Stimulated activated CD8-positive, alpha-beta memory T cell treated with anti-CD3 and anti-CD28 coated beads, Interleukin-2, amount 100 ng/mL, for 1 hour (primary cell): ENCODE data around the gene DPAGT1.
"Not testable (repeated sequence)": the region's sequence is repeated elsewhere in the genome, so short reads cannot be mapped to it uniquely, and the experiment has no call there.

Source experiments
- DNase-seq, 2 donors: peaks; one replicate each; pipeline ENCODE4 v3.0.0-alpha.2; 2020; ENCODE audit warnings: low read depth in 2 of 2

DPAGT1 gene

DNA sequence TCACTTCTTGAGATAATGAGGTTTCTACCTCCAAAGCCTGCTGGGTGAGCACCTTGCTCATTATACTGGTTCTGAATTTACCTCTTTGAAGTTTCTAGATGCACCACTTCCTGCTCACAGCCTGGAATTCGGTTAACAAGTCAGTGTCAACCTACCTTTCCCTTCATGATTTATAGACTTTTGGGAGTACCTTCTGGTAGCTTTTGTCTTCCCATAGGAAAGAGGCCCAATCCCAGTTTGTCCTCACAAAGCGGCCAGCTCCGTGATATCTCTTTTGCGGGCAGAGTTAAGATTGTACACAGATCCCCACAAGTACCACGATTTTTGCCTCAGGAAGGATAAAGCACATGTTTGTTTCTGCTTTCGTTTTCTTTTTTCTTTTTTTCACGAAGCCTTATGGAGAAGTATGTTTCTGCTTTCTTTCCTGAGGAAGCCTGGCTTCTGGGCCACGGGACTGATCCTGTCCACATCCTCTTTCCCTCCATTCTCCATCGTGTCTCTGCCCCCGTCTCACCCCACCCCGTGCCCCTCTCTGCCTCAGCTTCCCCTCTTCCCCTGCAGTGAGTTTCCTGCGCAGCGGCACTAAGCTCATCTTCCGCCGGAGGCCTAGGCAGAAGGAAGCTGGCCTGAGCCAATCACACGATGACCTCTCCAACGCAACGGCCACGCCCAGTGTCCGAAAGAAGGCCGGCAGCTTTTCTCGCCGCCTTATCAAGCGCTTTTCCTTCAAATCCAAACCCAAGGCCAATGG, 14.0 kb upstream of the DPAGT1 start:
- DNase-seq, result no peak

DNA sequence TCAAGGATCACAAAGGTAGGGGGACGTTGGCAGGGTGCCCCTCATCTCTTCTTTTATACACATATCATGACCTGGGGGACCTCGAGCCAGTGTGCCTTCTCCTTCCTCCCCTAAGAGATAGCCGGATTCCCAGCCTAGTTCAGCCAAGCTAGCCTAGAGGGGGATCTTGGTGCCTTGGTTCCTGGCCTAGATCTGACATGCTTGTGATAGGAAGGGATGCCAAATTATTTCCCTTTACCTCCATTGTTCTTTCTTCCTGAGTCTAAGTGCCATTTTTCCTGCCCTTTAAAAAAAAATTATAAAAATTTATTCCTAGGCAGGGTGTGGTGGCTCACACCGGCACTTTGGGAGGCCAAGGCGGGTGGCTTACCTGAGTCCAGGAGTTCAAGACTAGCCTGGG, 12.7 kb upstream of the DPAGT1 start:
- DNase-seq, result no peak

DNA sequence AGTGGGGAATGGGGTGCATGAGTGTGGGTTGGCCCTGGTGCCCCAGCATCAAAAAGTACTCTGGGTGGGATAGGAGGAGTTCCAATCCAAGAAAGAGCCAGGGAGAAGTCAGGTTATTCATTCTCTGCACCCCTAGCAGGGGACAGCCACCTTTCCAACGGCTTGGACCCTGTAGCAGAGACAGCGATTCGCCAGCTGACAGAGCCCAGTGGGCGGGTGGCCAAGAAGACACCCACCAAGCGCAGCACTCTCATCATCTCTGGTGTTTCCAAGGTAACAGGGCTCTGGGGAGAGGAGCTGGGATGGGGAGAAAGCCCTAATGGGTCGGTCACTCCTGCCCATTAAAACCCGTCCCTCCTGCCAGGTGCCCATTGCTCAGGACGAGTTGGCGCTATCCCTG, 12.1 kb upstream of the DPAGT1 start:
- DNase-seq, result no peak

DNA sequence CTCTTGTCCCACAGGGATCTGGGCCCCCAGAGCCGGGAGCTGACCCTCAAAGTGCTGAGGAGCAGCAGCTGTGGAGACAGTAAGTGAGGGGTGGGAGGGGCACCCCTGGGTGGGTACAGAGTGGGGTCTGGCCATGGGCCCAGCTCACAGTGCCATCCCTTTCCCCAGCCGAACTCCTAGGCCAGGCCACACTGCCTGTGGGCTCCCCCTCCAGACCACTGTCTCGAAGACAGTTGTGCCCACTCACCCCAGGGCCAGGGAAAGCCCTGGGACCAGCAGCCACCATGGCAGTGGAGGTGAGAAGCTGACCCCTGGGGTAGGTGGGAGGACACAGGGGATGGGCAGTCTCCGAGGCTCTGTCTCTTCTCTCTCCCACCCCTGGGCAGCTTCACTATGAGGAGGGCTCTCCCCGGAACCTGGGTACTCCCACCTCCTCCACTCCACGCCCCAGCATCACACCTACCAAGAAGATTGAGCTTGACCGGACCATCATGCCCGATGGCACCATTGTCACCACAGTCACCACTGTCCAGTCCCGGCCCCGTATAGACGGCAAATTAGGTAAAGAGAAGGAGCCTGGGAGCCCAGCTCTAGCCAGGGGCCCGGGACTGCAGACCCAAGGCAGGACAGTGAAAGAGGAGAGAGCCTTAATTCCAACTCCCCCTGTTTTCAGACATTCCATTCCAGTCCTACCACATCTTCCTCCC, 10.8 kb upstream of the DPAGT1 start:
- no peak for DNase-seq

DNA sequence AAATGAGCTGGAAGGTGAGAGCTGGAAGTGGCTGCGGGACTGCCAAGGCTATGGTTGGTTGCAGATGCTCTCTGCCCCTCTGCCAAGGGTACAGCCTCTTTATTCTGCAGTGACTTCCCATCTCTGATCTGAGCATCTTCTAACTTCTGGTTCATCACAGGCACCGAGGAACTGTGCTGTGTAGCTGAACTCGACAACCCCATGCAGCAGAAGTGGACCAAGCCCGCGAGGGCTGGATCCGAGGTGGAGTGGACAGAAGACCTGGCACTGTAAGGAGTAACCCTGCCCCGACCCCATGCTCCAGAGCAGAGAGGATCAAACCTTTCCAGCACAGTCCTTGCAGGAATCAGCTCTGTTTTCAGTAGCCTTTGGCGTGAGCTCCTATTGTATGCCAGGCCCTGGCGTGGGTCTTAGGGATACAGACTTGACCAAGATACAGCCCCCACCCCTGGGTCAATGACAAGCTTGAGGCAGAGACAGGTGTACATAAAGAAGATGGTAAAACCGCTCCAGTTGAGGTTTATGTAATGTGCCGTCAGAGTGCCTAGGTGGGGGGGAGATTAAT, 9.8 kb upstream of the DPAGT1 start:
- DNase-seq, result no peak

DNA sequence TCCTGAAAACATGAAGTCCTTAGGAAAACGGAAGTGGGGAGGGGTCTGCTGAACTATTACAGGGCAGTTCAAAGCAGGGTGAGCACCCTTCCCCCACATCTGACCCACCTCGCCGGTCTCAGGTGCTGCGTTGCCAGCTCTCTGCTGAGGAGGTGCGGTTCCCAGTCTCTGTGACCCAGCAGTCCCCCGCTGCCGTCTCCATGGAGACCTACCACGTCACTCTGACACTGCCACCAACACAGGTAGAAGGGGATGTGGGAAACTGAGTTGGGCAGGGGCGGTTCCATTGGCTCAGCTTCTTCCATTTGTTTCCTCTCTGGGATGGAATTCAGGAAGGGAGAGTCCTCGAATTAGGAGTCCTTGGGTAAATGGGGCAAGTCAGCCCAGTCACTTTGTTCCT, 8.8 kb upstream of the DPAGT1 start:
- no peak for DNase-seq

DNA sequence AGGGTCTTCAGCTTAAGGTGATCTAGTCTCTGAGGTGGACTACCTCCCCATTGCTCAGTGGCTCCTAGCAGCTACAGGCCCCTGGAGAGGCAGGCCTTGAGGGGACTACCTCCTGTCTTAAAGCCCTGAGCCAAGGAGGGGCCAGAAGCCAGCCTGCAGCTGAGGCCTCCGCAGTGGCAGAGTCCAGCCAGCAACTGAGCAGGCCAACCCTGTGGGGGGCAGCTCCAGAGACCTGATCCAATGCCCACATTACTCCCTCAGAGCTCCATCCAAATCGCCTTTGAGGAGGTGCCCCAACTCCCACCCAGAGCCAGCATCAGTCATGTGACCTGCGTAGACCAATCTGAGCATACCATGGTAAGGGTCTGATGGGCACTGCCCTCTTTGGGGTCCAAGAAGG, 8.2 kb upstream of the DPAGT1 start:
- no peak for DNase-seq

DNA sequence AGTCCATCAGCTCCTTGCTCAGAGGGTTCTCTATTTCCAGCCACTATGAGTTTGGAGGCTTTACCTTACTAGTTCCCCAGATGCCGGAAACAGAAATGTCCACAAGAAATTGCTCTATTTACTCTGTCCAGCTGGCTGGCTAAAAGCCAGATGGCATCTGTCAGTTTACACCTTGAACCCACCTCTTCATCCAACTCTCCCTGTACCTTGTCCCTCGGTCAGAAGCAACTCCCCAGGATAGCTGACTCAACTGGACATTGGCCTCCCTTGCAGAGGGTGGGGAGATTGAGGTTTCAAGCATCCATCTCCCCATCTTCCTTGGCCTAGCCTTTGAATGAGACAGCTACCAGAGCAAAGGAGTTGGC, 7.2 kb upstream of the DPAGT1 start:
- no peak for DNase-seq

DNA sequence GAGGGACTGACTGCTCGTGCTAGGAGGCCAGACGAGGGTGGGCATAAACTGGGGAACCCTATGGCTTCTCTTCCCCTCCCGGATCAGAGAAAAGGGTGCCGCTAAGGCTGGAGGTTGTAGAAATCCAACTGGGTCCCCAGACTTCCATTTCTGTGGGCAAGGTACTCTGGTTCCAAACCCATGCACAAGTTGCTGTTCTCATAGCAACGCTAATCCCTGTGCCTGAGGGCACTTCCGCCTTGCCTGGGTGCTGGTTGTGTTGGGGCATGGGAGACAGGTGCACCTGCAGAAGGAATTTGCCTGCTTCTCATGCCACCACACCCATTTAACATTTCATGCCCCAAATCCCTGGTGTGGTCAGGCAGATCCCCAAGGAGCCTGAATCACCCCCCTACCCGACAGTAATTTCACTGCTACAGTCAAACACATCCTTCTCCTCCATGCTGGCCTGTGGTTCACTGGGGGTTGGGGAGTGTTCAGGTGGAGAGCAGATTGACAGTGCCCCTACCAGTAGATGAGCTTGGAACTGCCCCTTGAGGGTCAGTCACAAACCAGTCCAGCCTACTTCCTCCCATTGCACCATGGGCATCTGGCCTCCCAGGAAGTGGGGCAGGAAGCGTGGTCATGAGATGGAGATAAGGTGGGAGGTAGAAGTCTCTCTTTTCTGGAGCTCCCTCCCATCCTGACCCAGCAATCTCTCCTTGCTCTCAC, 6.6 kb upstream of the DPAGT1 start:
- DNase-seq, result no peak

DNA sequence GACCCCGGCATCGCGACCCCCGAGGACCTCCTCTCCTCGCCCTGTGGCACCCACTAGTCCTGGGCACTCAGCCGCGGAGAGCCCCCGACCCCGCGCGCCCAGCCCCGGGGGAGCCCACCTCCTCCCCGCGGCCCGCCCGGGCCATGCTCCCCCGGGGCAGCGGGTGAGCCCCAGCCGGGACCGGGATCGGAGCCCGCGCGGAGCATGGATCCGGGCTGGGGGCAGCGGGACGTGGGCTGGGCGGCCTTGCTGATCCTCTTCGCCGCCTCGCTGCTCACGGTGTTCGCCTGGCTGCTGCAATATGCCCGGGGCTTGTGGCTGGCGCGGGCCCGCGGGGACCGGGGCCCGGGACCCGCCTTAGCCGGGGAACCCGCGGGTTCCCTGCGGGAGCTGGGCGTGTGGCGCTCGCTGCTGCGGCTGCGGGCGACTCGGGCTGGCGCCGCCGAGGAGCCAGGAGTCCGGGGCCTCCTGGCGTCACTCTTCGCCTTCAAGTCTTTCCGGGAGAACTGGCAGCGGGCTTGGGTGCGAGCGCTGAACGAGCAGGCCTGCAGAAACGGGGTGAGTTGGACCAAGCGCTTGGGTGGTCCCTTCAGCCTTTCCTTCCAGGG, 6.0 kb upstream of the DPAGT1 start:
- DNase-seq, result no peak

DNA sequence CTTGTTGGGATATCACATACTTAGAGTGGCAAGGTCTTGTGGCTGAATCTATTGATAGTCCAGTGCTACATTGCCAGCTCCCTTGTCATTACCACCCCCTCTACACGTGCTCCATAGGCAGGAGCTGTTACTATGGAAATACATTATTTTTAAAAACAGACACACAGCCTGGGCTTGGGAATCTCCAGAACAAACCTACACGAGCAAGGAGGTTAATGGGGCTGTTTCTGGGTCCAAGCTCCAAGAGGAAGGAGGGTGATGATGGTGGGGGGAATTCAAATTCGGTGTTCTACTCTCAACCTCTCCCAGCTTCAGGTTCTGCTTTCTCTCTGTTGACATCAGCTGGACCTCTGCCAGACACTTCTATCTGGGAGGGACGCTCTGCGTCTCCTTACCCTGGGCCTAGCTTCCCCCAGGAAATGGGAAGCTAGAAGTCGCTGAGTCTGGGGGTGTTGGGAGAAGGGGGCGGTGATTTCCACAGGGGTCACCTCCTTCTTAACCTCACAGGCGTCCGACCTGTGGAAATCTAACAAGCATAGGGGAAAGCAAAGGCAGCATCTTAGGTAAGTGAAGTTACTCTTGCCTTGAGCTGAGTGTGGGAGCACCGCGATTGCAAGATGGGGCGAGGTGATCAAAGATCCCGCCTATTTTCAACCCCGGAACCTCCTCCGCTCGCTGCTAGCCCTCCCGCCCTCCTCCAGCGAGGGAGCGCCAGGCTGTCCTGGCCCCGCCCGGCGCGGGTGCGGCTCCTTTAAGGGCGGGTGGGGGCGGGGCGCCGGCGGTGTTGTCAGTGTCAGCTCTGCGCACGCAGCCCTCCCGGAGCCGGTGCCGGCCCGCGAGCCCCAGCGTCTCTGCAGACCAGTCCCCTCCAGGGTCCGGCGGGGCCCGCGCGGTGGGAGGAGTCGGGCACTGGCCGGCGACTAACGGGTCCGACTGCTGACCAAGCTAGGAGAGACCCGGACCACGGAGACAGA, 5.2 kb upstream of the DPAGT1 start, which contains the start of gene C2CD2L:
Gene C2CD2L, plus strand, starts transcription at position 781 of the 974 bp plus-strand sequence. CDS start 398 bp downstream, outside the sequence.
- peak; percentile 73 to 78 for DNase-seq

DNA sequence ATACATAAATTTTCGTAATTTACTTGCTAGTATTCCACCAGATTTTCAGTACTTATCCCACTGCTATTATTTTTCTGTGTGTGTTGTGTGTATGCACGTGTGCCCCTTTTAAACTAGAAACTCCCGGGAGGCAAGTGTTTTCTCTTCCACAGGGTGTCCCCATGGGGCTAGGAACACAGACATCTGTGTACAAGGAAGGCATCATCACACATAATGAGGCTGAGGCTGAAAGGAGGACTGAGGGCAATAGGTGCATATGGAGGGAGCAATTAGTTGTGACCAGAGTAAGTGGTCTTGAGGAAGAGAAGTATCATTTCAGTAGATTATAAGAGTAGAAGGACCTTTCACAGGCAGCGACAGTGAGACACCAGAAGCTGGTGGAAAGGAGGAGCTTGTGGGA, 2.1 kb upstream of the DPAGT1 start:
- DNase-seq, result no peak

DNA sequence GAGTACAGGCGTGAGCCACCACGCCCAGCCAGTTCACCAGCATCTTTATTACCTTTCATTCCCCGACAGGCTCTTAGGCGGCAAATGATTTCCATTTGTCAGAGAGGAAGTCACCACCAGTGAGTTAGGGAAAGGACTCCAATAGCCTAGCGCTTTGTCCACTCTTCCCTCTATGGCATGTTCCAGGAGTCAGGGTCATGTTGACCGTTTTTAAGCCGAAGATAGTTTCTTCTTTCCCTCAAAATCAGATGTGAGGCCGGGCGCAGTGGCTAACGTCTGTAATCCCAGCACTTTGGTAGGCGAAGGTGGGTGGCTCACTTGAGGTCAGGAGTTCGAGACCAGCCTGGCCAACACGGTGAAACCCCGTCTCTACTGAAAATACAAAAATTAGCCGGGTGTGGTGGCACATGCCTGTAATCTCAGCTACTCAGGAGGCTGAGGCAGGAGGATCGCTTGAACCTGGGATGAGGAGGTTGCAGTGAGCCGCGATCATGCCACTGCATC, 1.6 kb upstream of the DPAGT1 start:
- not testable (repeated sequence) for DNase-seq

DNA sequence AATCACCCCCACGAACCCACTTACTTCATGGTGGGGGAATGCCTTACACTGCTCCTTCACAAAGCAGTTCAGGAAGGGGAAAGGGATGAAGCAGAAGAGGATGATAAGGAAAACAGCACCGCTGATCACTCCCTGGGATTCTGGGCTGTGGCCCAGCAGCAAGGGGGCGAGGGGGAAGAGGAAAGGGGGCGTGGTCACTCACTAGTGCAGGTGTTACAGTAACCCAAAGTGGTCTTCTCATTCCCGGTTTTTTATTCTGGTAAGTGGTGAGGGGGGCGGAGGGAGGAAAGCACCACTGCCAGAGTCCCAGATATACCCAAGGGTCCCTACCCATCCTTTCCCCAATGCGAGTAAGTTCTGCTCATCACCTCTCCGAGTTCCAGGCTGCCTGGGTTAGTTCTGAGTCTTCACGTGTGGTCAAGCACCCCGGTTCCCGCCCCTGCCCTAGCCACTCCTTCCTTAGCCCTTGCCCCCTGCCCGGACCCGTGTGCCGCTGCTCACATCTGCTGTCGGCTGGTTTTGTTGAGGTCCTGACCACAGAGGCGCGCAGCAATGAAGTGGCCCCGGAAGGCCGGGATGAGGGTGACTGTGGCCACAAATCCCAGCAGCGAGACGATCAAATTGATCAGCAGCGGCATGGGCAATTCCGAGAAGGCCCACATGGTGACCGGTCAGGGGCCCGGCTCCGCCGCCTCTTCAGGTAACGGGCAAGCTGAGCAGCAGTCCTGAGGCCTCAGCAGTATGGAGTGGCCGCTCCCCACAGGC, 477 bp downstream of the DPAGT1 start:
- DNase-seq, result no peak

DNA sequence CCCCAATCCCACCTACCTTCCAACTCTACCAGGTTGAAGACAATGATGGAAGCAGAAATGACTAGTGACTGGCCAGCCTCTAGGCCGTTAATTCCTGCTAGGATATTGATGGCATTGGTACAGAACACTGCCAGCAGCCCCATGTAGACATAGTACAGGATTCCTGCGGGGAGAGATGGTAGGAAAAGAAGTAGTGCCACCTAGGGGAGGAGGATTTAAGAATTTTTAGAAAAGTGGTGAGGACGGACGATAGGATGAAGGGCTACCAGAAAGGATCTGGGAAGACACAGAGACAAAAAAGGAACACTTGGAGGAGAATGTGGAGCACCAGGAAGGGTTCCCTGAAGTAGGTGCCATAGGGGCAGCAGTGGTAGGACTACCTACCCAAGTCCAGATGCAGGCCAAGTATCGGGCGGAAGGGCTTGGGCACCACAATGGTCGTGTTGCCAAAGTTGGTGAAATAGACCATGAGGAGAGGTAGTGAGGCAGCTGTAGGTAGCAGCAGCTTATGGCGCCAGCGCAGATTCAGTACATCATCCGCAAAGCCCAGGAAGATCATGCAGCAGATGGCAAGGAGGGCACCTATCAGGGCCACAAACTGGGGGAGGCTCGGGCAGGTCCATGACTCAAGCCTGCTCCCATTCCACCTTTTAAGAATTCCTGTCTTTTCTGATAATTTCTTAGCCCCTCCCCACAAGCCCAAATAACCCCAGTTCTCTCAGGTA, 1.2 kb downstream of the DPAGT1 start:
- no peak for DNase-seq

DNA sequence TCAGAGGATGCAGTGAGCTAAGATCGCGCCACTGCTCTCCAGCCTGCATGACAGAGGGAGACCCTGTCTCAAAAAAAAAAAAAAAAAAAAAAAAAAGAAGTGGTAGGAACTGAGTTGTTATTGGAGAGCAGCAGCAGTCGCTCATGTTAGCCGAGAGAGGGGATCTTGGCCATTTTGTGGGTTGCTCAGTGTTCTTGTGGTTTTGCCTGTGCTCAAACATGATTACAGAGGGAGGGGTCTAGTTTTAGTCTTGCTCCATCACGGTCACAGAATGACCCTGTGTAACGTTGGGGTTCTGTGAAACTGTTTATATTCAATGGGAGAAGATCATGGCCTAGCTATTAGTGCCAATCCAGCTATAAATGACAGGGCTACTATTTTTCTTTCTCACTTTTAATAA, 1.9 kb downstream of the DPAGT1 start:
- no peak for DNase-seq

DNA sequence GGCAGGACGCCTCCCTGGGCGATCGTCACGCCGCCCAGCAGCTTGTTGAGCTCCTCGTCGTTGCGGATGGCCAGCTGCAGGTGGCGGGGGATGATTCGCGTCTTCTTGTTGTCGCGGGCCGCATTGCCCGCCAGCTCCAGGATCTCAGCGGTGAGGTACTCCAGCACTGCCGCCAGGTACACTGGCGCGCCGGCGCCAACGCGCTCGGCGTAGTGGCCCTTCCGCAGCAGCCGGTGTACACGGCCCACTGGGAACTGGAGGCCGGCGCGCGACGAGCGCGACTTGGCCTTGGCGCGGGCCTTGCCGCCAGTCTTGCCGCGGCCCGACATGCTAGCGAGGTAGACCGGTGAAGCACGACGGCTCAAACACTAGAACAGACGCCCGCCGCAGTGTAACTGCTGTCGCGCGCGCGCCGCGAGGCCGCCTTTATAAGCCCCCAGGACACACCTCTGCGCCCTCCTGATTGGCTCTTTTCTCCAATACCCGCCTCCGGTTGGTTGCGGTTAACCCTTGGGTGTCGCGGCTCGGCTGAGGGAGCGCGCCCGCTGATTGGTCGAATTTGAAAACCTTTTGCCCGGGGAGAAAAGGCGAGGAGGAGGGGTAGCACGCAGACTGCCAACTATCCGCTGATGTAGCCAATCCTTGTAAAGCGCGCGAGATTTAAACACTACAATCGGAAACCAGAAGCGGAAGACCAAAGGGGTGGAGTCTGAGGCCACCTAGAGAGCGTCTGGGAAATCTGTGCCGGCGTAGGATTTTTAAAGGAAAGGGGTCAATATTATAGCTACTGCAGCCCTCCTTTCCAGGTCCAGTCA, 6.4 kb downstream of the DPAGT1 start:
- DNase-seq, result peak; percentile 97 to 99

DNA sequence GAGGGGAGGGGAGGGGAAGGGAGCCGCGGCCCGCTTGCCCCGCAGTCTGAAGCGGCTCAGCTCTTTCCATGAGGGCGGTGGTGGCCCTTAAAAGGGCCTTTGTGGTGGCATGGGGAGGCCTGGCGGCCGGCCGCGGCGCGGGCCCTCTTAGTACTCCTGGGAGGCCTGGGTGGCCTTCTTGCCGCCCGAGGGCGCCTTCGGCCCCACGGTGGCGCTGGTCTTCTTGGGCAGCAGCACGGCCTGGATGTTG, 6.9 kb downstream of the DPAGT1 start:
- peak in 1 of 2 donors; percentile 44 for DNase-seq
